Stimulated activated effector memory CD8-positive, alpha-beta T cell treated with anti-CD3 and anti-CD28 coated beads, Interleukin-12 subunit alpha, Interleukin-12 subunit beta, amount 100 ng/mL, for 72 hours (primary cell): ENCODE results near the gene TGM1.

Source experiments
- ATAC-seq: fragments of 150-1000 bp; cut with Tn5 transposase; 2 replicates; pipeline ENCODE4 v1.10.0; 2021
- DNase-seq, 2 donors: peaks; one replicate each; pipeline ENCODE4 v3.0.0; 2021 to 2022; ENCODE audit warnings: low spot score in 2 of 2
- H3K27ac Mint-ChIP-seq: one replicate; pipeline ENCODE4 v1.8.0; 2022; ENCODE audit warnings: mild to moderate bottlenecking, mixed read lengths
- H3K36me3 Mint-ChIP-seq: one replicate; pipeline ENCODE4 v1.8.0; 2022; ENCODE audit warnings: mild to moderate bottlenecking, mixed read lengths
- H3K4me1 Mint-ChIP-seq: one replicate; pipeline ENCODE4 v1.8.0; 2022; ENCODE audit warnings: mixed read lengths
- H3K4me3 Mint-ChIP-seq: one replicate; pipeline ENCODE4 v1.8.0; 2022; ENCODE audit warnings: mild to moderate bottlenecking, mixed read lengths
- H3K9me3 Mint-ChIP-seq: one replicate; pipeline ENCODE4 v1.8.0; 2022; ENCODE audit warnings: mixed read lengths

Gene TGM1

GRCh38 chr14:24298892-24299254, 35.9 kb upstream of the TGM1 start:
- peak overlapping the region; percentile 91 for H3K27ac Mint-ChIP-seq
- ATAC-seq, result peak; percentile 9
- H3K36me3 Mint-ChIP-seq, result peaks cover 75% of the 10 kb centered on the region
- DNase-seq, result no peak
- H3K4me1 Mint-ChIP-seq, result peaks cover 53% of the 10 kb centered on the region
- H3K4me3 Mint-ChIP-seq, result peak overlapping the region; percentile 87
- H3K9me3 Mint-ChIP-seq, result no peaks in the 10 kb centered on the region

GRCh38 chr14:24297190-24297964, 34.4 kb upstream of the TGM1 start:
- Mint-ChIP-seq H3K9me3 (no peaks in the 10 kb centered on the region), H3K4me3 (peak overlapping the region; percentile 2), H3K36me3 (peaks cover 66% of the 10 kb centered on the region), H3K4me1 (peaks cover 53% of the 10 kb centered on the region), H3K27ac (peak overlapping the region; percentile 43)
- no peak for DNase-seq
- peak; percentile 40 for ATAC-seq

- no peaks in the 10 kb centered on the region for H3K9me3 Mint-ChIP-seq
- ATAC-seq (peak; percentile 89), DNase-seq (peak; percentile 42 to 76)
- H3K27ac Mint-ChIP-seq, result peak overlapping the region; percentile 43
- peaks cover 66% of the 10 kb centered on the region for H3K36me3 Mint-ChIP-seq
- peak overlapping the region; percentile 10 for H3K4me3 Mint-ChIP-seq
- peaks cover 50% of the 10 kb centered on the region for H3K4me1 Mint-ChIP-seq
Observed at GRCh38 chr14:24296341-24297157, 33.6 kb upstream of the TGM1 start.

- Mint-ChIP-seq H3K27ac (no peak overlapping the region), H3K4me1 (peaks cover 48% of the 10 kb centered on the region), H3K9me3 (no peaks in the 10 kb centered on the region), H3K36me3 (peaks cover 65% of the 10 kb centered on the region), H3K4me3 (no peak overlapping the region)
- ATAC-seq (no peak), DNase-seq (no peak)
Observed at GRCh38 chr14:24293525-24293924, 30.5 kb upstream of the TGM1 start.

GRCh38 chr14:24292118-24292807, 29.3 kb upstream of the TGM1 start:
- ATAC-seq, result no peak
- Mint-ChIP-seq H3K9me3 (no peaks in the 10 kb centered on the region), H3K36me3 (peaks cover 65% of the 10 kb centered on the region), H3K4me1 (peaks cover 40% of the 10 kb centered on the region), H3K4me3 (no peak overlapping the region), H3K27ac (peak overlapping the region; percentile 60)
- no peak for DNase-seq

- no peak overlapping the region for H3K27ac Mint-ChIP-seq
Observed at GRCh38 chr14:24291446-24292117, 28.6 kb upstream of the TGM1 start.

GRCh38 chr14:24290746-24291145, 27.8 kb upstream of the TGM1 start:
- no peak overlapping the region for H3K27ac Mint-ChIP-seq
- peaks cover 29% of the 10 kb centered on the region for H3K4me1 Mint-ChIP-seq
- ATAC-seq, result no peak
- no peak overlapping the region for H3K4me3 Mint-ChIP-seq
- DNase-seq, result no peak
- peaks cover 51% of the 10 kb centered on the region for H3K36me3 Mint-ChIP-seq
- no peaks in the 10 kb centered on the region for H3K9me3 Mint-ChIP-seq

More at GRCh38 chr14:24291446-24292117, 28.6 kb upstream of the TGM1 start:
- H3K9me3 Mint-ChIP-seq, result no peaks in the 10 kb centered on the region
- H3K4me1 Mint-ChIP-seq, result peaks cover 34% of the 10 kb centered on the region
- H3K4me3 Mint-ChIP-seq, result no peak overlapping the region
- DNase-seq, result no peak
- ATAC-seq, result no peak
- H3K36me3 Mint-ChIP-seq, result peaks cover 60% of the 10 kb centered on the region

- ATAC-seq (peak; percentile 99), DNase-seq (peak; percentile 14 to 68)
- no peak overlapping the region for H3K4me3 Mint-ChIP-seq
- peaks cover 42% of the 10 kb centered on the region for H3K36me3 Mint-ChIP-seq
- H3K4me1 Mint-ChIP-seq, result peaks cover 28% of the 10 kb centered on the region
- H3K9me3 Mint-ChIP-seq, result no peaks in the 10 kb centered on the region
- H3K27ac Mint-ChIP-seq, result no peak overlapping the region
Observed at GRCh38 chr14:24289649-24290280, 26.8 kb upstream of the TGM1 start.

GRCh38 chr14:24286996-24287395, 24.0 kb upstream of the TGM1 start:
- DNase-seq, result no peak
- no peaks in the 10 kb centered on the region for H3K9me3 Mint-ChIP-seq
- H3K36me3 Mint-ChIP-seq, result peaks cover 24% of the 10 kb centered on the region
- peaks cover 24% of the 10 kb centered on the region for H3K4me1 Mint-ChIP-seq
- no peak for ATAC-seq
- H3K27ac Mint-ChIP-seq, result no peak overlapping the region
- no peak overlapping the region for H3K4me3 Mint-ChIP-seq

GRCh38 chr14:24285351-24285750, 22.4 kb upstream of the TGM1 start:
- Mint-ChIP-seq H3K27ac (no peak overlapping the region), H3K36me3 (peaks cover 8% of the 10 kb centered on the region), H3K4me3 (no peak overlapping the region), H3K9me3 (no peaks in the 10 kb centered on the region), H3K4me1 (peaks cover 15% of the 10 kb centered on the region)
- DNase-seq (no peak), ATAC-seq (no peak)

- no peaks in the 10 kb centered on the region for H3K9me3 Mint-ChIP-seq
- ATAC-seq, result no peak
- H3K4me3 Mint-ChIP-seq, result no peak overlapping the region
- peaks cover 12% of the 10 kb centered on the region for H3K4me1 Mint-ChIP-seq
- no peak for DNase-seq
- peaks cover under 1% of the 10 kb centered on the region for H3K36me3 Mint-ChIP-seq
- no peak overlapping the region for H3K27ac Mint-ChIP-seq
Observed at GRCh38 chr14:24284501-24285035, 21.6 kb upstream of the TGM1 start.

GRCh38 chr14:24283796-24284460, 21.0 kb upstream of the TGM1 start:
- Mint-ChIP-seq H3K9me3 (no peaks in the 10 kb centered on the region), H3K27ac (no peak overlapping the region), H3K4me3 (no peak overlapping the region), H3K36me3 (no peaks in the 10 kb centered on the region), H3K4me1 (peaks cover 15% of the 10 kb centered on the region)
- DNase-seq (no peak), ATAC-seq (no peak)

GRCh38 chr14:24282736-24283135, 19.8 kb upstream of the TGM1 start:
- Mint-ChIP-seq H3K36me3 (no peaks in the 10 kb centered on the region), H3K4me3 (no peak overlapping the region), H3K27ac (peak overlapping the region; percentile 41), H3K4me1 (peaks cover 24% of the 10 kb centered on the region), H3K9me3 (no peaks in the 10 kb centered on the region)
- no peak for DNase-seq
- ATAC-seq, result no peak

GRCh38 chr14:24281636-24282035, 18.7 kb upstream of the TGM1 start:
- Mint-ChIP-seq H3K9me3 (no peaks in the 10 kb centered on the region), H3K4me3 (no peak overlapping the region), H3K36me3 (no peaks in the 10 kb centered on the region), H3K27ac (peak overlapping the region; percentile 69), H3K4me1 (peaks cover 31% of the 10 kb centered on the region)
- no peak for ATAC-seq
- DNase-seq, result no peak
